ENCODE measurements around the gene PPIL4.
"Not testable (repeated sequence)": the region's sequence is repeated elsewhere in the genome, so short reads cannot be mapped to it uniquely, and the experiment has no call there.

PPIL4 gene

DNA sequence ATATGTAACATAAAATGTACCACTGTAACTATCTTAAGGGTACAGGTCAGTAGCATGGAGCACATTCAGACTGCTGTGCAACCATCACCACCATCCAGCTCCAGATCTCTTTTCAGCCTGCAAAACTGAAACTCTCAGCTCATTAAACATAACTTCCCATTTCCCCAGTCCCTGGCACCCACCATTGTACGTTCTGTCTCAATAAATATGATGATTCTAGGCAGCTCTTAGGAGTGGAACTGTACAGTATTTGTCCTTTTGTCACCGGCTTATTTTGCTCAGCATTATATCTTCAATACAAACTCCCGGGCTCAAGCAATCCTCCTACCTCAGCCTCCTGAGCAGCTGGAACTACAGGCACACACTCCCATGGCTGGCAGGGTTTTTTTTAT lies 62.5 kb downstream of the PPIL4 start:
- DNase-seq = no peak

- no peak for DNase-seq
These were observed 63.1 kb downstream of the PPIL4 start for GRCh38 chr6:149482545-149483333.

GRCh38 chr6:149480502-149481280 lies 65.2 kb downstream of the PPIL4 start:
- DNase-seq = no peak

DNA sequence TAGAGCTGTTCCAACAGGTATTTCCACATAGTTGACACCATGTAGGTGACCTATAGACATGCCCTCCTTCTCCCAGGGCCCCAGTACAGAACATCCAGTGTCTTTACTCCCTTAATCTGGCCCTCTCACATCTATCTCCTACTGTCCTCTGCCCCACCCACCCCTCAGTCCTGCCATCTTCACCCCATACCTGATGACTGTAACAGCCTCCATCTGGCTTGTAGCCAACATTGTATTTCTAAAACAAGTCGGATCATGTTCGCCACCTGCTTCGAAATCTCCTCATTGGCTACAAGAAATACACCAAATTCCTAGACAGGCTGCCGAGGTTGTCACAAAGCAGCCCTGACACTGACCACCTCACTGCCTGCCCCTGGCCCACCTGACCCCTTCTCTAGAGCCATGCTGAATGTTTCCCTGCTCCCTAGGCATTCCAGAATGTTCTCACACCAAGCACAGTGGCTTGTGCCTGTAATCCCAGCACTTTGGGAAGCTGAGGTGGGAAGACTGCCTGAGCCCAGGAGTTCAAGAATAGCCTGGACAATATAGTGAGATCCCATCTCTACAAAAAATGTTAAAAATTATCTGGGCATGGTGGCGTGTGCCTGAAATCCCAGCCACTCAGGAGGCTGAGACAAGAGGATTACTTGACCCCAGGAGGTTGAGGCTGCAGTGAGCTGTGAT lies 67.1 kb downstream of the PPIL4 start:
- DNase-seq = no peak

GRCh38 chr6:149477544-149477943 lies 68.3 kb downstream of the PPIL4 start:
- no peak for DNase-seq

DNA sequence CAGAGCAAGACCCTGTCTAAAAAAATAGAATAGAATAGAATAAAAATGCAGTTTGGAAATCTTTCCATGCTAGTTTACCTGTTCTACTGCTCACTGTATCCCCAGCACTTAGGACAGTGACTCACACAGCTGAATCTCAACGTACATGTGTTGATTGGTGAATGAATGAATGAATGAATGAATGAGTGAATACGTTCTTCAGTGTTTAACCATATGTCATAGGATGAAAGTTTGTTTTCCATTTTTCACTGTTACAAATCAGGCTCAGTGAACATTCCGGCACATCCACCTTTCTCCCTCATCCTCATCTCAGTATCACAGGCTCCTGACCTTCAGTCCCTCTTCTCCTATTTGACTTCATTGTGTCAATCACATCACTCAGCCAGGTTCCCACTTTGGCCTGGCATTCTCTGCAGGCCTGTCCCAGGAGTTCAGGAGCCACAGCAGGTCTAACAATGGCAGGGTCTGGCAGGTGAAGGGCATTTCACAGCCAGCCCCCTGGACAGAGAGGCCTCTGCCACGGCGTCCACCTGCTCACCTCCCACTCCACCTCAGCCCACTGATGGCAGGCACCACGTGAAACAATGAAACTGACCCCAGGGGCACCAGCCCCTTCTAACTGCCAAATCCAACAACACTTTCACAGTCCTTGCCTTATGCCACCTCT lies 68.9 kb downstream of the PPIL4 start:
- DNase-seq = no peak

DNA sequence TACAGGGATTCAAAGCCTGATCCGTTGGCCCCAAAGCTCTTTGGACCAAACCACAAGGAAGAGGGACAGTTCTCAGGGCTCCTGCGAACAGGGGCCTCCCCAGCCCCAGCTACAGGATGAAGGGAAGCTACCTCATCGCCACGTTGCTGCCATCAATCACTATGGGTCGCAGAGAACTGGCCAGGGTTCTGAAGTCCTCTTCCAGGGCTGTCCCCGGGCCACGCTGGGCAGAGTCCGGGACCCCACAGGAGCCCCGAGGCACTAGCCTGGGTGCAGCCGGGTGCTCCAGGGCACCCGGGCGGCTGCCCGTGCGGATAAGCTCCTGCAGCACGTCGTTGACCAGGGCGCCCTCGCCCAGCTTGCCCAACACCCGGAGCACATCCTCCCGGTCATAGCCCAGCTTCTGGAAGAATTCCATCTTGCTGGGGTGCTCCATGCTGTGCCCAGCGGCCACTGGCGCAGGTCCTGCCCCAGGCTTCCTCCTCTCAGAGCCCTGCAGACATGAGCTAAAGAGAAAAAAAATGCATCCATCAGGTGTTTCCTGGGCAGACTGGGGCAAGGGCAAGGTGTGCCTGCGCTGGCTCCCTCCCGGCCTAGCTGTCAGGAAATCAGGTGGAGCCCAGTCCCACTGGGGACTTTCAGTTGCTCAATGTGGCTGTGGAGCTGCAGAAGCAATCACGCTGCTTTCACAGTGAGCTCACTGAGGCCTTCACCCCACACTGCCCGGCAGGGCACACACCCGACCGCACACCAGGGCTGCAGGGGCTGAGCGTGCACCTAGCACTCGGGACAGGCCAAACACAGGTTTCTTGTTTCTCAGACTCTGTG lies 71.5 kb downstream of the PPIL4 start:
- DNase-seq = no peak

DNA sequence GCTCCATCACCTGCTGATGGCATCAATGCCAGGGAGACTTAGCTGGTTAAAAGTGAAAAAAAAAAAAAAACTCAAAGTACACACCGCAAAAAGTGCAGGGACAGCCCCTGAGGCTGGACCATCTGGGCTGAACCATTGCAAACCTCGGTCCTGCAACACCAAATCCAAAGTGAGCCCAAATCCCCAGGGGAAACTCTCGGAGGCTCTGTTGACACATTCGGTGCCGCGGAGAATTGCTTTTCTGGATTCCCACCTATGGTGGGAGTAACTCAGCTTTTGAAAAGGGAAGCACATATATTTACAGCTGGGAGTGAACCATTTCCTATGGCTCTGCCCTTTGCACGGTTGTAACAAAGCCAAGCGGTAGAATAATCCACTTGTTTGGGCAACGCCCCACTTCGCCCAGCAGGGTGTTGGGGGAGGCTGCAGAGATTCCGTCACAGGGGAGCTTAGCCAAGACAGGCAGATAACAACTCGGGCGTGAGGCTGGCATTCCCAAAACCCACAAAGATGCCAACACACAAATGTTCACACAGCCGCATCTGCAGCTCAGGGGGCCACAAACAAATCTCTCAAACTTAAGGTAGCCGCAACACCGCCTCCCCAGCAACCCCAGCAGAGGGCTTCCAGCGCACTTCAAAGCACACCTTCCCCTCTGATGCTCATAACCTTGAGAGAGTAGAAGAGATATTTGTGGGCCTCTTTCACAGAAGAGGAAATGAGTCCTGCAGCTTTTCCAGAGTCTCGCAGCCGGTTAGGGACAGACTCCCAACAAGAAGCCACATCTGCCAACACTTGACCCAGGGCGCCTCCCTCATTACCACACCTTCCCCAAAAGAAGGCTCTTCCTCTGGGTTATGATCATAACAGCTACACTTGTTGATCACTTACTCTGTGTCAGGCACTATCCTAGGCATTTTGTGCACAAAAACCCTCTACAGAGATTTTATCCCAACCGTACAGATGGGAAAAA lies 72.5 kb downstream of the PPIL4 start:
- DNase-seq = no peak

- DNase-seq = no peak
These were observed 73.6 kb downstream of the PPIL4 start for GRCh38 chr6:149472241-149472640.

GRCh38 chr6:149471801-149472200 lies 74.0 kb downstream of the PPIL4 start:
- DNase-seq = no peak

- DNase-seq = no peak
These were observed 74.9 kb downstream of the PPIL4 start for GRCh38 chr6:149470948-149471347.

GRCh38 chr6:149468179-149468578 lies 77.7 kb downstream of the PPIL4 start:
- DNase-seq = no peak

DNA sequence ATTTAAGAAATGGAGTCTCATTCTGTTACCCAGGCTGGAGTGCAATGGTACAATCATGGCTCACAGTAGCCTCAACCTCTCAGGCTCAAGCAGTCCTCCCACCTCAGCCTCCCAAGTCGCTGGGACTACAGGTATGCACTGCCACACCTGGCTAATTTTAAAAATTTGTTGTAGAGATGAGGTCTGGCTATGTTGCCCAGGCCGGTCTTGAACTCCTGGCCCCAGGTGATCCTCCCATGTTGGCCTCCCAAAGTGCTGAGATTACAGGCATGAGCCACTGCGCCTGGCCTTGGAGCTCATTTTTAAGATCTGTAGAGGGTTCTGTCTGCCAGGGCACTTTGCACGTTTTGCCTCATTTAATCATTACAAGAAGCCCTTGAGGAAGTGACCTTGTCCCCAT lies 78.6 kb downstream of the PPIL4 start:
- DNase-seq = no peak

GRCh38 chr6:149464411-149464810 lies 81.4 kb downstream of the PPIL4 start:
- no peak for DNase-seq

DNA sequence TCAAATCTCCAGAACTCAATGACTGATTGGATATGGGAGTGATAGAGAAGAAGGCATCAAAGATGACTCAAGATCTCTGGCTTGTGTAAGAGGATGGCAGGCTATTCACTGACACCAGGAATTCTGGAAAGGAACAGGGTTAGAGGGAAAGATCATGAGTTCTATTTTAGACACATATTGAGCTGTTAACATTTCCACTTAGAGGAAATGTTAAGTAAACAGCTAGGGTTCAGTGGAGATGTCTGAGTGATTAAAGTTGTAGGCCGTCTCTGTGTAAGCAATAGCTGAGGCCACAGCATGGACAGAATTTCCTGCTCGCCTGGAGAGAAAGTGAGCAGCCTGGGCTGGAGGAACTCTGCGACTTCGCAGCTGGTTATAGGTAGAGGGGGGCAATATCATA lies 82.1 kb downstream of the PPIL4 start:
- DNase-seq = no peak

DNA sequence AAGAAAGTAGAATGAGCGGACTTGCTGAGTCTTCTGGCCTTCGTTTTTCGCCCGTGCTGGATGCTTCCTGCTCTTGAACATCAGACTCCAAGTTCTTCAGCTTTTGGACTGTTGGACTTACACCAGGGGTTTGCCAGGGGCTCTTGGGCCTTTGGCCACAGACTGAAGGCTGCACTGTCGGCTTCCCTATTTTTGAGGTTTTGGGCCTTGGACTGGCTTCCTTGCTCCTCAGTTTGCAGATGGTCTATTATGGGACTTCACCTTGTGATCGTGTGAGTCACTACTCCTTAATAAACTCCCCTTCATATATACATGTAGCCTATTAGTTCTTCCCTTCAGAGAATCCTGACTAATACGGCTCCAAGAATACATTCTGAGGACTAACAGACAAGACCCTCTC lies 83.1 kb downstream of the PPIL4 start:
- DNase-seq = not testable (repeated sequence)

- no peak for DNase-seq
These were observed 84.2 kb downstream of the PPIL4 start for GRCh38 chr6:149461670-149462069.

GRCh38 chr6:149460249-149460648 lies 85.6 kb downstream of the PPIL4 start:
- DNase-seq = not testable (repeated sequence)

DNA sequence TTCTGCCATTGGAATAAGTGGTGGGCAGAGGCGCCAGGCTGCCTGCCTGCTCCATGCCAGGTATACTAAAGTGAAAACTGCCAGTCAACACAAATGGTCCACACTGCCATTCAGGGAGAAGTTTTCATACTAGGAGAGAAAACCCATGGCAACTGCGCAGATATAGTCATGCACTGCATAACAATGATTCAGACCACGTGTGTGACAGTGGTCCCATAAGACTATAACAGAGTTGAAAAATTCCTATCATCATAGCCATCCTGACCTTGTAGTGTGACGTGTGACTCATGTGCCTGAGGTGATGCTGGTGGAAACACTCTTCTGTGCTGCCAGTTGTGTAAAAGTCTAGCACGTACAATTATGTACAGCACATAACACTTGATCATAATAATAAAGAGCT lies 86.1 kb downstream of the PPIL4 start:
- no peak for DNase-seq

- DNase-seq = no peak
These were observed 87.0 kb downstream of the PPIL4 start for GRCh38 chr6:149458806-149459205.

DNA sequence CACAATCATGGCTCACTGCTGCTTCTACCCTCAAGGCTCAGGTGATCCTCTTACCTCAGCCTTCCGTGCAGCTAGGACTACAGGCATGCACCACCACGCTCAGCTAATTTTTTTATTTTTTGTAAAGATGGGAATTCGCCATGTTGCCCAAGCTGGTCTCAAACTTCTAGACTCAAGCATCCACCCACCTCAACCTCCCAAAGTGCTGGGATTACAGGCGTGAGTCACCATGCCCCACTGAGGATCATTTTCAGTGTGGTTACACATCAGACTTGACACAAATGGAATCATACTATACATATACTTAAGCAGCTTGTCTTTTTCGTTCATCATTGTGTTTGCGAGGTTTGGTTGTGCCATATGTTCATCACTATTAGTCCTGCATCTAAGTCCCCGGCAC lies 87.6 kb downstream of the PPIL4 start:
- DNase-seq = no peak
